Tongue (tissue), 1 donor: Measurements from ENCODE around the gene SLC17A8. TPM values are rescaled to one million over a fixed set of nuclear protein-coding genes. Genes with fewer than 3 reads are reported as not detected.

ENCODE experiments used
- total RNA-seq: library from RNA; depleted of rRNA; stranded (reverse); fragments of >200 nt; gene quantifications from one replicate; pipeline ENCODE4 v1.2.3, GENCODE V29; 2014

Gene SLC17A8
- total RNA-seq, 1 donor from 2014 or later: 3.2 TPM

Other genes starting within 250 kb of the SLC17A8 start
- 29.6 TPM for gene BLTP3B, start 214.2 kb upstream of the SLC17A8 start, total RNA-seq
- 12.5 TPM for gene ACTR6, start 156.3 kb upstream of the SLC17A8 start, total RNA-seq
- gene DEPDC4, start 90.0 kb upstream of the SLC17A8 start, total RNA-seq: 0.82 TPM
- gene SCYL2, start 89.9 kb upstream of the SLC17A8 start, total RNA-seq: 72.3 TPM
- gene NR1H4, start 116.8 kb downstream of the SLC17A8 start, total RNA-seq: 0.92 TPM
- 32.5 TPM for gene GAS2L3, start 216.6 kb downstream of the SLC17A8 start, total RNA-seq